H9 (cell line): ENCODE measurements around the gene POLR2M. TPM values are rescaled to one million over a fixed set of nuclear protein-coding genes. Genes with fewer than 3 reads are reported as not detected.

ENCODE experiments used
- DNase-seq: peaks from one replicate; pipeline ENCODE4 v3.0.0-alpha.2; 2017
- H2AFZ ChIP-seq: one replicate; pipeline ENCODE4 v1.6.1; 2013; ENCODE audit warnings: mild to moderate bottlenecking, low read length, control low read depth, moderate library complexity
- H2AK5ac ChIP-seq: 2 replicates; pipeline ENCODE4 v1.6.1; 2013; ENCODE audit warnings: low read length, control low read depth, mixed read lengths; ENCODE audit not compliant: insufficient read length
- H2BK120ac ChIP-seq: one replicate; pipeline ENCODE4 v1.6.1; 2013; ENCODE audit warnings: low read depth, mild to moderate bottlenecking, low read length, control low read depth, inconsistent platforms; ENCODE audit not compliant: poor library complexity, severe bottlenecking
- H2BK12ac ChIP-seq: 2 replicates; pipeline ENCODE4 v1.6.1; 2013; ENCODE audit warnings: low read length, control low read depth, mixed read lengths, low read depth; ENCODE audit not compliant: insufficient read length
- H2BK15ac ChIP-seq: 2 replicates; pipeline ENCODE4 v1.6.1; 2013; ENCODE audit warnings: low read depth, low read length, control low read depth
- H2BK20ac ChIP-seq: one replicate; pipeline ENCODE4 v1.6.1; 2013; ENCODE audit warnings: low read depth, mild to moderate bottlenecking, low read length, control low read depth, inconsistent platforms; ENCODE audit not compliant: poor library complexity, severe bottlenecking
- H2BK5ac ChIP-seq: 2 replicates; pipeline ENCODE4 v1.6.1; 2013; ENCODE audit warnings: low read length, control low read depth, mixed read lengths; ENCODE audit not compliant: insufficient read length
- H3K14ac ChIP-seq: 2 replicates; pipeline ENCODE4 v1.6.1; 2013; ENCODE audit warnings: low read length, control low read depth; ENCODE audit not compliant: insufficient read depth
- H3K18ac ChIP-seq: 2 replicates; pipeline ENCODE4 v1.6.1; 2013; ENCODE audit warnings: low read depth, mild to moderate bottlenecking, mixed read lengths, low read length, control low read depth; ENCODE audit not compliant: insufficient read length
- H3K23ac ChIP-seq: 2 replicates; pipeline ENCODE4 v1.6.1; 2013; ENCODE audit warnings: low read length, control low read depth, mixed read lengths, low read depth; ENCODE audit not compliant: insufficient read length
- H3K23me2 ChIP-seq: 2 replicates; pipeline ENCODE4 v1.6.1; 2013; ENCODE audit warnings: low read depth, mild to moderate bottlenecking, mixed read lengths, low read length, control low read depth; ENCODE audit not compliant: insufficient read length, poor library complexity, severe bottlenecking
- H3K27ac ChIP-seq: 2 replicates; pipeline ENCODE4 v1.5.1; 2013; ENCODE audit warnings: low read length, control low read depth, mixed read lengths, low read depth; ENCODE audit not compliant: insufficient read length
- H3K27me3 ChIP-seq: 2 replicates; pipeline ENCODE4 v1.6.1; 2013; ENCODE audit warnings: low read length, control low read depth, inconsistent platforms; ENCODE audit not compliant: insufficient read depth
- H3K4ac ChIP-seq: 2 replicates; pipeline ENCODE4 v1.6.1; 2013; ENCODE audit warnings: low read depth, mild to moderate bottlenecking, control low read depth, inconsistent platforms, low read length, moderate library complexity
- H3K4me1 ChIP-seq: 2 replicates; pipeline ENCODE4 v1.6.1; 2013; ENCODE audit warnings: low read length, control low read depth, inconsistent platforms; ENCODE audit not compliant: insufficient read depth
- H3K4me2 ChIP-seq: 2 replicates; pipeline ENCODE4 v1.6.1; 2013; ENCODE audit warnings: low read length, control low read depth, mixed read lengths; ENCODE audit not compliant: insufficient read length, insufficient read depth
- H3K56ac ChIP-seq: 2 replicates; pipeline ENCODE4 v1.6.1; 2013; ENCODE audit warnings: low read depth, mild to moderate bottlenecking, mixed read lengths, low read length, control low read depth; ENCODE audit not compliant: insufficient read length
- H3K79me1 ChIP-seq: 2 replicates; pipeline ENCODE4 v1.6.1; 2013; ENCODE audit warnings: low read depth, mild to moderate bottlenecking, moderate library complexity, low read length, control low read depth, inconsistent platforms; ENCODE audit not compliant: insufficient read depth, poor library complexity, severe bottlenecking
- H3K79me2 ChIP-seq: 2 replicates; pipeline ENCODE4 v1.6.1; 2013; ENCODE audit warnings: low read length, control low read depth, inconsistent platforms; ENCODE audit not compliant: insufficient read depth
- H3K9ac ChIP-seq: 2 replicates; pipeline ENCODE4 v1.6.1; 2013; ENCODE audit warnings: low read length, control low read depth, mixed read lengths; ENCODE audit not compliant: insufficient read length; ENCODE audit errors: extremely low read depth
- H3K9me3 ChIP-seq: one replicate; pipeline ENCODE4 v1.6.1; 2013; ENCODE audit warnings: low read depth, low read length, inconsistent platforms; ENCODE audit not compliant: control insufficient read depth
- H3T11ph ChIP-seq: one replicate; pipeline ENCODE4 v1.6.1; 2013; ENCODE audit warnings: mild to moderate bottlenecking, low read length, control low read depth, inconsistent platforms
- H4K20me1 ChIP-seq: one replicate; pipeline ENCODE4 v1.6.1; 2013; ENCODE audit not compliant: control insufficient read depth, insufficient read length, insufficient read depth
- H4K5ac ChIP-seq: 2 replicates; pipeline ENCODE4 v1.6.1; 2013; ENCODE audit warnings: low read depth, mild to moderate bottlenecking, mixed read lengths, low read length, control low read depth; ENCODE audit not compliant: insufficient read length
- H4K8ac ChIP-seq: replicated peaks from 2 replicates; pipeline ENCODE4 v1.6.1; 2013; ENCODE audit warnings: low read length, control low read depth, mixed read lengths, low read depth; ENCODE audit not compliant: insufficient read length
- H4K91ac ChIP-seq: 2 replicates; pipeline ENCODE4 v1.6.1; 2013; ENCODE audit warnings: low read depth, mild to moderate bottlenecking, moderate library complexity, mixed read lengths, low read length, control low read depth; ENCODE audit not compliant: insufficient read length
- H3K27ac Mint-ChIP-seq, 3 experiments: 2 replicates in 2 of 3; 3 replicates in 1 of 3; pipeline ENCODE4 v1.8.0; 2020 to 2021; ENCODE audit warnings: mixed read lengths in 3 of 3, mild to moderate bottlenecking in 1 of 3, moderate library complexity in 1 of 3
- H3K27me3 Mint-ChIP-seq: 2 replicates; pipeline ENCODE4 v1.8.0; 2021; ENCODE audit warnings: low read depth, mild to moderate bottlenecking, moderate library complexity, mixed read lengths
- H3K36me3 Mint-ChIP-seq, 3 experiments: 2 replicates in 2 of 3; 3 replicates in 1 of 3; pipeline ENCODE4 v1.8.0; 2020 to 2021; ENCODE audit warnings: low read depth in 3 of 3, mixed read lengths in 3 of 3; ENCODE audit not compliant: insufficient read depth in 1 of 3
- H3K4me1 Mint-ChIP-seq, 2 experiments: 2 replicates each; pipeline ENCODE4 v1.8.0; 2020; ENCODE audit warnings: mixed read lengths in 2 of 2
- H3K4me3 Mint-ChIP-seq, 2 experiments: 2 replicates in 1 of 2; 3 replicates in 1 of 2; pipeline ENCODE4 v1.8.0; 2020 to 2021; ENCODE audit warnings: mild to moderate bottlenecking in 2 of 2, mixed read lengths in 2 of 2, moderate library complexity in 1 of 2
- H3K9me3 Mint-ChIP-seq, 2 experiments: 2 replicates in 1 of 2; 3 replicates in 1 of 2; pipeline ENCODE4 v1.8.0; 2020; ENCODE audit warnings: mild to moderate bottlenecking in 2 of 2, mixed read lengths in 2 of 2, moderate library complexity in 1 of 2
- WGBS: extraction: QIAGEN DNeasy Blood & Tissue Kit; methylation state at CpG from one replicate; pipeline ENCODE4 v1.1.7; 2013; ENCODE audit warnings: missing lambda C conversion rate, low lambda C conversion rate, mixed read lengths; ENCODE audit not compliant: insufficient read length; ENCODE audit errors: extremely low coverage; 5-methylcytosine and 5-hydroxymethylcytosine counted together
- total RNA-seq: library from RNA; stranded (reverse); gene quantifications from 2 replicates; pipeline ENCODE4 v1.2.1, GENCODE V29; 2021
- TF ChIP-seq, protein P1 (sequence below): fragments of 200-600 bp; sonication (generic); conservative IDR thresholded peaks from 3 replicates; pipeline ENCODE4 v1.8.0; 2021; ENCODE audit warnings: antibody characterized with exemption, mild to moderate bottlenecking

Gene POLR2M
- total RNA-seq, 1 experiment from 2014 or later: 67.3 TPM

DNA sequence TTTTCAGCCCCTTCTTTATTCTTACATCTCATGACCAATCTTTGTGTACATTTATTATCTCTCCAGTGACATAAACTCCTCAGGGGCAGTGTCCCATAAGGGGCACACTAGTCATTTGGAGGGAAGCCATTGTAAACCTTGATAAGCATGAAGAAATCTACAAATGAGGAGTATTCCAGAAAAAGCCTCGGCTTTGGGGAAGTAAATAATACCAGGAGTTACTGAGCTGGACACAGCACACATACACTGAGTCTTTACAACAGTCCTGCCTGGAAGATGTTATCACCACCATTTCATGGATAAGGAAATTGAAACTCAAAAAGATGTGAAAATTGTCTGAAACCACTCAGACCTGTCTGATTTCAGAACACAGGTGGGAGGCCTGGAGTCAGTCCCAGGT, 15.4 kb upstream of the POLR2M start:
- no peak overlapping the region for H3K9ac ChIP-seq
- H3K56ac ChIP-seq: no peak overlapping the region
- H3K4me1 Mint-ChIP-seq: no peaks in the 10 kb centered on the region
- H2BK12ac ChIP-seq: no peak overlapping the region
- H3T11ph ChIP-seq: no peak overlapping the region
- no peaks in the 10 kb centered on the region for H3K79me1 ChIP-seq
- H3K18ac ChIP-seq: no peak overlapping the region
- no peak overlapping the region for H2BK20ac ChIP-seq
- H2AK5ac ChIP-seq: no peak overlapping the region
- no peaks in the 10 kb centered on the region for H3K9me3 ChIP-seq
- H3K27ac ChIP-seq: no peak overlapping the region
- H3K27me3 Mint-ChIP-seq: peaks cover 1% of the 10 kb centered on the region; the same call in 1 of the 2 replicates
- H3K27ac Mint-ChIP-seq: no peak overlapping the region
- no peak overlapping the region for H3K4ac ChIP-seq
- no peak overlapping the region for H3K4me2 ChIP-seq
- no peaks in the 10 kb centered on the region for H3K36me3 Mint-ChIP-seq
- H3K79me2 ChIP-seq: no peaks in the 10 kb centered on the region
- H3K14ac ChIP-seq: no peak overlapping the region
- H4K8ac ChIP-seq: no peak overlapping the region
- H2AFZ ChIP-seq: no peak overlapping the region
- H3K9me3 Mint-ChIP-seq: no peaks in the 10 kb centered on the region
- no CpG with 5 or more reads among the region's 1 CpG for WGBS
- H2BK5ac ChIP-seq: no peak overlapping the region
- no peaks in the 10 kb centered on the region for H4K20me1 ChIP-seq
- TF ChIP-seq, protein P1, sequence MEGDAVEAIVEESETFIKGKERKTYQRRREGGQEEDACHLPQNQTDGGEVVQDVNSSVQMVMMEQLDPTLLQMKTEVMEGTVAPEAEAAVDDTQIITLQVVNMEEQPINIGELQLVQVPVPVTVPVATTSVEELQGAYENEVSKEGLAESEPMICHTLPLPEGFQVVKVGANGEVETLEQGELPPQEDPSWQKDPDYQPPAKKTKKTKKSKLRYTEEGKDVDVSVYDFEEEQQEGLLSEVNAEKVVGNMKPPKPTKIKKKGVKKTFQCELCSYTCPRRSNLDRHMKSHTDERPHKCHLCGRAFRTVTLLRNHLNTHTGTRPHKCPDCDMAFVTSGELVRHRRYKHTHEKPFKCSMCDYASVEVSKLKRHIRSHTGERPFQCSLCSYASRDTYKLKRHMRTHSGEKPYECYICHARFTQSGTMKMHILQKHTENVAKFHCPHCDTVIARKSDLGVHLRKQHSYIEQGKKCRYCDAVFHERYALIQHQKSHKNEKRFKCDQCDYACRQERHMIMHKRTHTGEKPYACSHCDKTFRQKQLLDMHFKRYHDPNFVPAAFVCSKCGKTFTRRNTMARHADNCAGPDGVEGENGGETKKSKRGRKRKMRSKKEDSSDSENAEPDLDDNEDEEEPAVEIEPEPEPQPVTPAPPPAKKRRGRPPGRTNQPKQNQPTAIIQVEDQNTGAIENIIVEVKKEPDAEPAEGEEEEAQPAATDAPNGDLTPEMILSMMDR: no peak
- no peak overlapping the region for H3K4me3 Mint-ChIP-seq
- H4K5ac ChIP-seq: no peak overlapping the region
- H3K27me3 ChIP-seq: no peaks in the 10 kb centered on the region
- DNase-seq: no peak
- H2BK15ac ChIP-seq: no peak overlapping the region
- no peaks in the 10 kb centered on the region for H3K23me2 ChIP-seq
- H3K23ac ChIP-seq: no peak overlapping the region
- no peaks in the 10 kb centered on the region for H3K4me1 ChIP-seq
- H4K91ac ChIP-seq: no peak overlapping the region
- no peak overlapping the region for H2BK120ac ChIP-seq
